ENCODE measurements around the gene PLD1.

PLD1 gene

DNA sequence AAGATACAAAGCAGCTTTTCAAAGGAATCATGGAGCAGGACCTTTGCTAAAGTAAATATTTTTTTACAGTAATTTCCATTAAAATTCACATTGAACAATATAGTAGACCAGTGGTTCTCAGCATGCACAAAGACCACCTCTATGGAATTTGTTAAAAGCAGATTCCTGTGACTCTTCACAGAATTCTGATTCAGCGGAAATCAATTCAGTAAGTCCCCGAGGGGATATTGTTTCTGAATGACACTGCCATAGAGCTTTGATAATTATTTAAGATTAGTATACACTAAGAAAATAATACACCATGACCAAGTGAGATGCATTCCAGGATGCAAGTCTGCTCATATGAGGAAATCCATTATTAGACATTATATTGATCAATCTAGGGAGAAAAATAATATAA lies 188.2 kb downstream of the PLD1 start:
- no peak for TF ChIP-seq CTCF (conservative IDR thresholded peaks at IDR 0.05; ENCODE audit: low read length)
- DNase-seq (ENCODE audit: low read depth): no peak
- H3K4me3 ChIP-seq (ENCODE audit: low read length): no peak overlapping the region

DNA sequence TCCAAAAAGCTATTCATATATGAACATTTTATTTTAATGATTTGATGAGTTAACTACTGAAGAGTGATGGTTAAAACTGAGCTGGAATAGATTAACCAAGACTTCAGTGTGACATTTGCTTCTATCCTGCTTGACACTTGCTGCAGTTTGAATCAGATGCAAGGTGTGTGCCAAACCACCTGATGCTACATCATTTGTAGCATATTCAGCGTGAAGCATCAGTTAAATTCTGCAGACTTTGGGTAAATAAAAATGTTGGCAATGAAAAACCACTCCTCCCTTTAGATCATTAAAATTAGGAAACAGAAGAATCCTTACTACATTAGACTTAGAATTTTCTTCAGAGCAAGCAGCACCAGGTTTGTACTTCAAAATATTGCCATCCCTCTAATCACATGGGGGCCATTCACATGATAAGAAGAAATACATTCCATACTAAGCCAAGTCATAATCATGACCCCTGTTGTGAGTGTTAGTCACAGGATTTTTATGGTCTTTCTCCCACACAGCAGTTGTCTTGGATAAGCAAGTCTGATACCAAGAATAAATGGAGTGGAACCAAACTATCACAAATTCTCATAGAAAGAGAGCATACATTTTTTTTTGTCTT lies 189.4 kb downstream of the PLD1 start:
- H3K4me3 ChIP-seq (ENCODE audit: low read length): no peak overlapping the region
- DNase-seq (ENCODE audit: low read depth): no peak
- TF ChIP-seq CTCF (conservative IDR thresholded peaks at IDR 0.05; ENCODE audit: low read length): no peak

- no peak for TF ChIP-seq CTCF (conservative IDR thresholded peaks at IDR 0.05; ENCODE audit: low read length)
- no peak for DNase-seq (ENCODE audit: low read depth)
- H3K4me3 ChIP-seq (ENCODE audit: low read length): no peak overlapping the region
These were observed 193.5 kb downstream of the PLD1 start for GRCh38 chr3:171616798-171617197.

GRCh38 chr3:171615686-171616085 lies 194.6 kb downstream of the PLD1 start:
- peak; percentile 35 for DNase-seq (ENCODE audit: low read depth)
- no peak for TF ChIP-seq CTCF (conservative IDR thresholded peaks at IDR 0.05; ENCODE audit: low read length)
- H3K4me3 ChIP-seq (ENCODE audit: low read length): no peak overlapping the region

DNA sequence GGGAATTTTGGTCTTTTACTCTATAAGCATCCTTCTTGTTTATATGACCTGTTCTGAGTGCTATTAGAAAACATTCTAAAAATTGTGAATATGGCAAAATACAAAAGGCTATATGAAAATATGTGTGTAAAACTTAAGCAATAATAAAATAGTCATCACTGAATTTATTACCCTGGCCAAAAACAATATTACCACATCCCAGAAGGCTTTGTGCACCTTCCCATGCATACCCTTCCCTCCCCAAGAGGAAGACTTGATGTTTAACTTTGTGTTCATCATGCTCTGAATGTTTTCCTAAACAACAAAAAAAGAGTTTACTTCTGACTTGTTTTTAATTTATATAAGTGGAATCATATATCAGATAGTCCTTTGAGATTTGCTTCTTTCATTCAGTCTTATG lies 195.0 kb downstream of the PLD1 start:
- H3K4me3 ChIP-seq (ENCODE audit: low read length): no peak overlapping the region
- TF ChIP-seq CTCF (conservative IDR thresholded peaks at IDR 0.05; ENCODE audit: low read length): no peak
- no peak for DNase-seq (ENCODE audit: low read depth)

GRCh38 chr3:171614318-171614921 lies 195.9 kb downstream of the PLD1 start:
- no peak for DNase-seq (ENCODE audit: low read depth)
- peak; percentile 52 for TF ChIP-seq CTCF (conservative IDR thresholded peaks at IDR 0.05; ENCODE audit: low read length)

DNA sequence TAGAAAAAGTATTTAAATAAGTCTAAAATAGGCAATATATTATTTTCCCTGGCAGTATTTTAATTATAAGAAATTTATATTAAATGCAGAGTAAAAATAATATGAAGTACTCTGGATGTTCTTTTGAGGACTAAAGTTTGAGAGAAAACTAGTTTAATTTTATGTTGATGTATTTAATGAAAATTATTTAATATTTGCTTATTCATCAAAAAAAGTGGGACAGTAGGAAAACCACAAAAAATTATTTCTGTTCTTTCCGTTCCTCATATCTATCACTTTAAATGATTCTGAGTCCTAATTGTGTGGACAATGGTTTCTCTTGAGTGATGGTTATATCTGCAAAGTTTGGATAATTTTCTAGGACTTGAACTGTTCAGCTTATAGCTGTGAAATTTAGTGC lies 202.8 kb downstream of the PLD1 start:
- no peak for TF ChIP-seq CTCF (conservative IDR thresholded peaks at IDR 0.05; ENCODE audit: low read length)
- no peak for DNase-seq (ENCODE audit: low read depth)
- no peak overlapping the region for H3K4me3 ChIP-seq (ENCODE audit: low read length)

More at GRCh38 chr3:171614318-171614921, 195.9 kb downstream of the PLD1 start:
- H3K4me3 ChIP-seq (ENCODE audit: low read length): no peak overlapping the region
